SK-N-SH treated with all-trans-retinoic acid at 6 μM for 48 hours (cell line): ENCODE results near the gene PRCP.

Experiments
- ATAC-seq: fragments of 200-7000 bp; cut with Tn5 transposase; 3 replicates; pipeline ENCODE4 v1.9.1; 2020; ENCODE audit warnings: mild to moderate bottlenecking, moderate library complexity
- BACH2 ChIP-seq: fragments of 250-450 bp; sonication (Bioruptor Pico); IDR thresholded peaks from 2 replicates; pipeline ENCODE4 v1.9.0; 2021; ENCODE audit warnings: mild to moderate bottlenecking, borderline replicate concordance
- CREB5 ChIP-seq: fragments of 250-450 bp; sonication (Bioruptor Pico); IDR thresholded peaks from 2 replicates; pipeline ENCODE4 v1.5.1; 2020; ENCODE audit warnings: low read depth, mild to moderate bottlenecking, moderate library complexity
- CSDC2 ChIP-seq: fragments of 250-450 bp; sonication (Bioruptor Pico); IDR thresholded peaks from 2 replicates; pipeline ENCODE4 v1.5.0; 2020; ENCODE audit warnings: mild to moderate bottlenecking, moderate library complexity
- CSRNP3 ChIP-seq: fragments of 250-450 bp; sonication (Bioruptor Pico); IDR thresholded peaks from 2 replicates; pipeline ENCODE4 v1.5.1; 2021; ENCODE audit warnings: mild to moderate bottlenecking, moderate library complexity
- ESRRG ChIP-seq: fragments of 250-450 bp; sonication (Bioruptor Pico); IDR thresholded peaks from 2 replicates; pipeline ENCODE4 v1.6.1; 2021; ENCODE audit warnings: mild to moderate bottlenecking
- GLIS3 ChIP-seq: fragments of 250-450 bp; sonication (Bioruptor Pico); IDR thresholded peaks from 2 replicates; pipeline ENCODE4 v1.5.0; 2020; ENCODE audit warnings: mild to moderate bottlenecking, moderate library complexity
- ISL1 ChIP-seq: fragments of 250-450 bp; sonication (Bioruptor Pico); IDR thresholded peaks from 2 replicates; pipeline ENCODE4 v2.1.2; 2022; ENCODE audit warnings: mild to moderate bottlenecking, moderate library complexity
- OSR1 ChIP-seq: fragments of 250-450 bp; sonication (Bioruptor Pico); IDR thresholded peaks from 2 replicates; pipeline ENCODE4 v1.8.0; 2022; ENCODE audit warnings: moderate library complexity, mild to moderate bottlenecking, inconsistent platforms
- PATZ1 ChIP-seq: fragments of 250-450 bp; sonication (Bioruptor Pico); IDR thresholded peaks from 2 replicates; pipeline ENCODE4 v1.8.0; 2020; ENCODE audit warnings: mild to moderate bottlenecking, moderate library complexity, borderline replicate concordance
- POU6F1 ChIP-seq: fragments of 250-450 bp; sonication (Bioruptor Pico); IDR thresholded peaks from 2 replicates; pipeline ENCODE4 v1.8.0; 2021; ENCODE audit warnings: low read depth, mild to moderate bottlenecking, moderate library complexity, borderline replicate concordance
- PPARA ChIP-seq: fragments of 250-450 bp; sonication (Bioruptor Pico); IDR thresholded peaks from 2 replicates; pipeline ENCODE4 v1.5.0; 2020; ENCODE audit warnings: mild to moderate bottlenecking, borderline replicate concordance
- RARB ChIP-seq: fragments of 250-450 bp; sonication (Bioruptor Pico); IDR thresholded peaks from 2 replicates; pipeline ENCODE4 v1.8.0; 2021; ENCODE audit warnings: mild to moderate bottlenecking, moderate library complexity
- SNAI2 ChIP-seq: fragments of 250-450 bp; sonication (Bioruptor Pico); IDR thresholded peaks from 2 replicates; pipeline ENCODE4 v1.5.0; 2020; ENCODE audit warnings: mild to moderate bottlenecking, moderate library complexity
- TOX ChIP-seq: fragments of 250-450 bp; sonication (Bioruptor Pico); IDR thresholded peaks from 2 replicates; pipeline ENCODE4 v1.8.0; 2021; ENCODE audit warnings: mild to moderate bottlenecking, moderate library complexity, borderline replicate concordance
- ZC3H10 ChIP-seq: fragments of 250-450 bp; sonication (Bioruptor Pico); IDR thresholded peaks from 2 replicates; pipeline ENCODE4 v1.5.1; 2021; ENCODE audit warnings: mild to moderate bottlenecking, moderate library complexity
- ZFP3 ChIP-seq: fragments of 250-450 bp; sonication (Bioruptor Pico); IDR thresholded peaks from 2 replicates; pipeline ENCODE4 v1.5.0; 2020; ENCODE audit warnings: mild to moderate bottlenecking, moderate library complexity
- ZFP30 ChIP-seq: fragments of 450-650 bp; formaldehyde crosslinking; IDR thresholded peaks from 2 replicates; pipeline ENCODE4 v1.5.0; 2022; ENCODE audit warnings: mild to moderate bottlenecking, moderate library complexity
- ZNF565 ChIP-seq: fragments of 450-650 bp; formaldehyde crosslinking; conservative IDR thresholded peaks from 2 replicates; pipeline ENCODE4 v1.5.0; 2020; ENCODE audit warnings: low read depth, mild to moderate bottlenecking, moderate library complexity
- ZNF70 ChIP-seq: fragments of 450-650 bp; formaldehyde crosslinking; IDR thresholded peaks from 2 replicates; pipeline ENCODE4 v1.5.0; 2020; ENCODE audit warnings: mild to moderate bottlenecking, moderate library complexity
- ZNF8 ChIP-seq: fragments of 450-650 bp; formaldehyde crosslinking; IDR thresholded peaks from 2 replicates; pipeline ENCODE4 v1.5.0; 2020; ENCODE audit warnings: mild to moderate bottlenecking, moderate library complexity
- TF ChIP-seq, protein P1 (sequence below): fragments of 250-450 bp; sonication (Bioruptor Pico); IDR thresholded peaks from 2 replicates; pipeline ENCODE4 v1.5.0; 2020; ENCODE audit warnings: mild to moderate bottlenecking, moderate library complexity

Gene PRCP

DNA sequence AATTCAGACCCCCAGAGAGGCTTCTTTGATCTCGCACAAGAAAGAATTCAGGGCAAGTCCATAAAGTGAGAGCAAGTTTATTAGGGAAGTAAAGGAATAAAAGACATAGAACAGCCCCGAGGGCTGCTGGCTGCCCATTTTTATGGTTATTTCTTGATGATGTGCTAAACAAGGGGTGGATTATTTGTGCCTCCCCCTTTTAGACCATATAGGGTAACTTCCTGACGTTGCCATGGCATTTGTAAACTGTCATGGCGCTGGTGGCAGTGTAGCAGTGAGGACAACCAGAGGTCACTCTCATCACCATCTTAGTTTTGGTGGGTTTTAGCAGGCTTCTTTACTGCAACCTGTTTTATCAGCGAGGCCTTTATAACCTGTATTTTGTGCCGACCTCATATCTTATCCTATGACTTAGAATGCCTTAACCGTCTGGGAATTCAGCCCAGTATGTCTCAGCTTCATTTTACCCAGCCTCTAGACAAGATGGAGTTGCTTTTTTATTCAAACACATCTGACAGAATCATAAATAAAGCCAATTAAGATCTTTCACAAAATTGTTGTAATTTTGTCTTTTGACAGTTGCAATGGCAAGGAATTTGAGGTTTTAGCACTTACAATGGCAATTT, 8.9 kb upstream of the PRCP start:
- TF ChIP-seq ZFP30 (CRISPR knock-in tag), result no peak
- TF ChIP-seq ESRRG (CRISPR knock-in tag), result no peak
- TF ChIP-seq, protein P1, sequence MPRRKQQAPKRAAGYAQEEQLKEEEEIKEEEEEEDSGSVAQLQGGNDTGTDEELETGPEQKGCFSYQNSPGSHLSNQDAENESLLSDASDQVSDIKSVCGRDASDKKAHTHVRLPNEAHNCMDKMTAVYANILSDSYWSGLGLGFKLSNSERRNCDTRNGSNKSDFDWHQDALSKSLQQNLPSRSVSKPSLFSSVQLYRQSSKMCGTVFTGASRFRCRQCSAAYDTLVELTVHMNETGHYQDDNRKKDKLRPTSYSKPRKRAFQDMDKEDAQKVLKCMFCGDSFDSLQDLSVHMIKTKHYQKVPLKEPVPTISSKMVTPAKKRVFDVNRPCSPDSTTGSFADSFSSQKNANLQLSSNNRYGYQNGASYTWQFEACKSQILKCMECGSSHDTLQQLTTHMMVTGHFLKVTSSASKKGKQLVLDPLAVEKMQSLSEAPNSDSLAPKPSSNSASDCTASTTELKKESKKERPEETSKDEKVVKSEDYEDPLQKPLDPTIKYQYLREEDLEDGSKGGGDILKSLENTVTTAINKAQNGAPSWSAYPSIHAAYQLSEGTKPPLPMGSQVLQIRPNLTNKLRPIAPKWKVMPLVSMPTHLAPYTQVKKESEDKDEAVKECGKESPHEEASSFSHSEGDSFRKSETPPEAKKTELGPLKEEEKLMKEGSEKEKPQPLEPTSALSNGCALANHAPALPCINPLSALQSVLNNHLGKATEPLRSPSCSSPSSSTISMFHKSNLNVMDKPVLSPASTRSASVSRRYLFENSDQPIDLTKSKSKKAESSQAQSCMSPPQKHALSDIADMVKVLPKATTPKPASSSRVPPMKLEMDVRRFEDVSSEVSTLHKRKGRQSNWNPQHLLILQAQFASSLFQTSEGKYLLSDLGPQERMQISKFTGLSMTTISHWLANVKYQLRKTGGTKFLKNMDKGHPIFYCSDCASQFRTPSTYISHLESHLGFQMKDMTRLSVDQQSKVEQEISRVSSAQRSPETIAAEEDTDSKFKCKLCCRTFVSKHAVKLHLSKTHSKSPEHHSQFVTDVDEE (CRISPR knock-in tag), result no peak
- no peak for TF ChIP-seq SNAI2 (CRISPR knock-in tag)
- TF ChIP-seq POU6F1 (CRISPR knock-in tag), result no peak
- no peak for TF ChIP-seq OSR1 (CRISPR knock-in tag)
- TF ChIP-seq ZNF8 (CRISPR knock-in tag), result no peak
- TF ChIP-seq TOX (CRISPR knock-in tag), result no peak
- no peak for TF ChIP-seq ZFP3 (CRISPR knock-in tag)
- TF ChIP-seq CSRNP3 (CRISPR knock-in tag), result no peak
- no peak for TF ChIP-seq RARB (CRISPR knock-in tag)
- TF ChIP-seq GLIS3 (CRISPR knock-in tag), result no peak
- no peak for TF ChIP-seq CSDC2 (CRISPR knock-in tag)
- TF ChIP-seq ZC3H10 (CRISPR knock-in tag), result no peak
- TF ChIP-seq PPARA, result no peak
- TF ChIP-seq ZNF70 (CRISPR knock-in tag), result no peak
- TF ChIP-seq BACH2 (CRISPR knock-in tag), result no peak
- TF ChIP-seq CREB5 (CRISPR knock-in tag), result no peak
- ATAC-seq, result no peak

- no peak for TF ChIP-seq ZNF70 (CRISPR knock-in tag)
- TF ChIP-seq GLIS3 (CRISPR knock-in tag), result no peak
- TF ChIP-seq ZNF565, result no peak
- no peak for TF ChIP-seq PPARA
- no peak for TF ChIP-seq ZNF8 (CRISPR knock-in tag)
- TF ChIP-seq ZFP3 (CRISPR knock-in tag), result no peak
- TF ChIP-seq POU6F1 (CRISPR knock-in tag), result no peak
- no peak for TF ChIP-seq BACH2 (CRISPR knock-in tag)
- no peak for TF ChIP-seq PATZ1
- no peak for TF ChIP-seq CSDC2 (CRISPR knock-in tag)
- TF ChIP-seq SNAI2 (CRISPR knock-in tag), result no peak
- TF ChIP-seq ISL1 (CRISPR knock-in tag), result no peak
- no peak for TF ChIP-seq CREB5 (CRISPR knock-in tag)
- ATAC-seq, result no peak
These were observed 8.1 kb upstream of the PRCP start for GRCh38 chr11:82908311-82908710.
